Fibroblast of pulmonary artery (primary cell): ENCODE results near the gene NPAS3.

Experiments
- DNase-seq: peaks from one replicate; pipeline ENCODE4 v3.0.0-alpha.2; 2010; ENCODE audit warnings: low read depth
- H3K4me3 ChIP-seq: replicated peaks from 2 replicates; pipeline ENCODE4 v1.5.1; 2011; ENCODE audit warnings: low read depth, mild to moderate bottlenecking, control low read depth, low read length, moderate library complexity
- TF ChIP-seq, protein P1 (sequence below): IDR thresholded peaks from 2 replicates; pipeline ENCODE4 v1.5.1; 2011; ENCODE audit warnings: mild to moderate bottlenecking, control low read depth, low read length, inconsistent platforms; ENCODE audit errors: missing control alignments

Gene NPAS3

DNA sequence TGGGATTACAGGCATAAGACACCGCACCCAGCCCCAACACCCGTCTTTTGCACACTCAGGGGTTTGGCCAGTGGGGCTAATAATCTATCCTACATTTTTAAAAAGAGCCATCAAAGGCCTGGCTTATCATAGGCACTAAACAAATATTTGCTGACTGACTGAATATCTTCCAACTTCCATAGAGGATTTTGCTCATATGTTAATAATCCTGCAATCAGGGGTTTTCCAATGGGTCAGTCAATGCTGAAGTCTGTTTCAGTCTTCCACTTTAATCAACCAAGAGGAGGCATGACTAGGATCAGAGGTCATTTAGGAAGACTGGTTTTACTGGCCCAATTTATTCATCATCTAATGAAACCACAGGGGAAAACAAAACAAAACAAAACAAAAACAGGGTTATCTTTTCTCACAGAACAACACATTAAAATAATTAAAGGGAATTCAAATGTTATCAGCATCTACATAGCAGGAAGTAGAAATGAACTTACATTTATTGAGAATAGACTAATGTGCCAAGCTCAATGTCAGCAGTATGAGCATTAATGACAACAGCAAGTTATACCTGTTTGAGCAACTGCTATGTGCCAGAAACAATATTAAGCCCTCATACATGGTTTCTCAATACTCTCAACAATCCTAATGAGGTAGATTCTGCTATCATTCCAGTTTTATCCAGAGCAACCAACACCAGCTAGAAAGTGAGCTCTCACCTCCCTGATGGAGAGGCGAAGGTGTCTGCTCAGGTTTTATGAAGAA is 640.0 kb downstream of the NPAS3 start:
- H3K4me3 ChIP-seq = no peak overlapping the region
- DNase-seq = no peak
- TF ChIP-seq, protein P1, sequence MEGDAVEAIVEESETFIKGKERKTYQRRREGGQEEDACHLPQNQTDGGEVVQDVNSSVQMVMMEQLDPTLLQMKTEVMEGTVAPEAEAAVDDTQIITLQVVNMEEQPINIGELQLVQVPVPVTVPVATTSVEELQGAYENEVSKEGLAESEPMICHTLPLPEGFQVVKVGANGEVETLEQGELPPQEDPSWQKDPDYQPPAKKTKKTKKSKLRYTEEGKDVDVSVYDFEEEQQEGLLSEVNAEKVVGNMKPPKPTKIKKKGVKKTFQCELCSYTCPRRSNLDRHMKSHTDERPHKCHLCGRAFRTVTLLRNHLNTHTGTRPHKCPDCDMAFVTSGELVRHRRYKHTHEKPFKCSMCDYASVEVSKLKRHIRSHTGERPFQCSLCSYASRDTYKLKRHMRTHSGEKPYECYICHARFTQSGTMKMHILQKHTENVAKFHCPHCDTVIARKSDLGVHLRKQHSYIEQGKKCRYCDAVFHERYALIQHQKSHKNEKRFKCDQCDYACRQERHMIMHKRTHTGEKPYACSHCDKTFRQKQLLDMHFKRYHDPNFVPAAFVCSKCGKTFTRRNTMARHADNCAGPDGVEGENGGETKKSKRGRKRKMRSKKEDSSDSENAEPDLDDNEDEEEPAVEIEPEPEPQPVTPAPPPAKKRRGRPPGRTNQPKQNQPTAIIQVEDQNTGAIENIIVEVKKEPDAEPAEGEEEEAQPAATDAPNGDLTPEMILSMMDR = no peak

DNA sequence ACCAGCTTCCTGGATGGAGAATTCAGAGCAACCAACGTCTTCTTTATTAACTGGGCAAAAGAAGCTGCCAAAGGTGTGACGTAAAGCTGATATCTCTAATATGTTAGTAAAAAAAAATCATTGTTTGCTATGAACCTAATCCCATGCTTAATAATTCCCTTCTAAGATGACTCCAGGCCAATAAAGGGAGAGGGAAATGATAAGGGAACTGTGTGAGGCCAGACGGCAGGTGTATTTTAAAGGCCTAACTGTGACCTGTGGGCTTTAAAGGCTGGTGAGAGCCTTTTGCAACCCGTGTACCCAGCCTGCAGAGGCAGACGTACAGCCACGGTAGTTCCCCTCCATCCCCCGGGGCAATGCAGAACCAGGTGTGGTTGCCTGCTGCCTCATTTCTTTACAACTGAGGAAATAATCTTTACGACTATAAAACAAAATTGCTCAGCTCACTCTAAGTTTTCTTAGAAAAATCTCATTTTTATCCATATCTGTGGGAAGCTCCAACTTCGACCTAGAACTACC is 641.6 kb downstream of the NPAS3 start:
- H3K4me3 ChIP-seq = no peak overlapping the region
- DNase-seq = no peak
- TF ChIP-seq, protein P1 = no peak

DNA sequence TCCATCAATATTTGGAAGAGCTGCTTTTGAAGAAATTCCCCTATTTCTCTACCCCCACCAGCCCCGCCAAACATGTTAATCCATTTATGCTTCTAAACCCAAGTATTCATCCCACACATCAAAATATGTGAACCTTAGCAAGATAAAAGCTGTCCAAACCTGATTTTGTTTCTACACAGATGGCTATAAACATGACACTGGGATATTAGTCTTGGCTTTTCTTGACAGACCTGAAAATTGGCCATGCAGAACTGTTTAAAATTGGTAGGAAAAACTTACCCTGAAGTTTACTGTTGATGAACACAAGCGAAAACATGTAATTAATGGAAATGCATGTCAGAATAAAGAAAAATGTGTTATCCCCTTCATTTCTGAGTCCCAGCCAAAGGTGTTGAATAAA is 642.2 kb downstream of the NPAS3 start:
- H3K4me3 ChIP-seq = no peak overlapping the region
- TF ChIP-seq, protein P1 = no peak
- DNase-seq = no peak

DNA sequence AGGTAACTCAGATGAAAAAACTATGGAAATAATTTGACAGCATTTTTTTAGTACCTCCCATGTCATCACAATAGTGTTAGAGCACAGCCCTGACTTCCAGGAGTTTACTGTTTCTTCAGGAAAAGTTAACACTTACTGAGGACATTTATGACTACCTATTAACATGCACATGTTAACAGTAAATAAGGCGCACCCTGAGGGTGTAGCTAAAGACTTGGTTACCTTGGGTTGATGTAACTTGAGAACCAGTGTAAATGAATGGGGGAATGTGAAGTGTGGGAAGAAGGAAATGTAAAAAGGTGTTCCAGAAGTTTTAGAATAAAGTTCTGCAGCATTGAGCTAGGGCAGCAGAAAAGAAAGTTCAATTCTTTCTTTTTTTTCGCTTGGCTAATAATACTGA is 646.0 kb downstream of the NPAS3 start:
- TF ChIP-seq, protein P1 = no peak
- no peak overlapping the region for H3K4me3 ChIP-seq
- no peak for DNase-seq

DNA sequence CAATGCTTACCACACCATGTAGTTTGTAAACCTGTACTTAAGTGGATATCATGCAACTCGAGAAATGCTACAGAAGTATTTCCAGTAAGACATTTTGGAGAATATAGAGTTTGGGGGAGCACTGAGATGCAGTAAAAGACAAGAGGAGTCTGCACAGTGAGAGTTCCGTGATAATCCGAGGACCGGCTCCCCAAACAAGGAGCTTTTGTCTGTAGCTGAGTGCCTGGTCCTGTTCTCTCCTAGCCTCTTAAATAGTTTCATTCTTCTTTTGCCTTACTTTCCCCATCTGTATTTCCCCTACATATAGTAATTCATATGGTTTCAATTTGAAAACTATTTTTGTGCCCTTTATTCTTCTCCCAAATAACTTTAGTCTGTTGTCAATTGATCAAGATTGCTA is 648.1 kb downstream of the NPAS3 start:
- no peak for DNase-seq
- no peak overlapping the region for H3K4me3 ChIP-seq
- TF ChIP-seq, protein P1 = no peak

DNA sequence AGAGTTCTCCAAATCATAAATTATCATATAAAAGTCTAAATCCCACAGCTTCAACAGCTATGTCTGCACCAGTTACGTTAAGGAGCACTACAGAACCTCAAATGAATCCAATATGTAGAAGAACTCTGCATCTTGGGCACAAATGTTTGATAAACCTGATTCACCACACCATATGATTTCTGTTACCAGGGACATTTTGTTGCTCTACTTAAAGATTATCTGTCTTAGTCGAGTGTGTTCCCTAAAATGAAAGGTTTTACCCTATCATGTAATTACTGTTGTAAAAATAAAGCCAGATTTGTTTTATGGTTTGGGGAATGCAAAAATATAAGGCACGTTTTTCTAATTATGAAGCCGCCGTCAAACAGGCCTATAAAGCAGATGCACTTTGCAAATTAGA is 649.1 kb downstream of the NPAS3 start:
- no peak for DNase-seq
- TF ChIP-seq, protein P1 = no peak

DNA sequence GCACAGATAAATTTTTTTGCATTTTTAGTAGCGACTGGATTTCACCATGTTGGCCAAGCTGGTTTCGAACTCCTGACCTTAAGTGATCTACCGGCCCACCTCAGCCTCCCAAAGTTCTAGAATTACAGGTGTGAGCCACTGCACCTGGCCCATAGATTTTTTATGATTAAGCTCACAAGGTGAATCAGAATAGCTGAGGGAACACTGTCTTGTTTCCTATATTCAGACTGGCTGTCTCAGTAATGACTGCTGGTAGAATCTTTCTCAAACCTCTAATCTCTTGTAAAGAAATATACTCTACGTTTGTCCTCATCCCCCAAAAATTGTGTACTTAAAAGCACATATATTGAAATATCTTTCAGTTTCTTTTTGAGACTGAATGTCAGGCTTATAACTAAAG is 650.1 kb downstream of the NPAS3 start:
- H3K4me3 ChIP-seq = no peak overlapping the region
- TF ChIP-seq, protein P1 = no peak
- DNase-seq = no peak

More for the DNA sequence above, 649.1 kb downstream of the NPAS3 start:
- no peak overlapping the region for H3K4me3 ChIP-seq
